GM15510 (cell line): ENCODE results near the gene CFAP65.

Source experiments
- POLR2A ChIP-seq: IDR thresholded peaks from 3 replicates; pipeline ENCODE4 v1.6.1; 2011; ENCODE audit warnings: borderline replicate concordance; ENCODE audit not compliant: insufficient read length; ENCODE audit errors: extremely low read depth

The CFAP65 gene

GRCh38 chr2:218995561-218995960 is 45.8 kb downstream of the CFAP65 start:
- TF ChIP-seq POLR2A: no peak

DNA sequence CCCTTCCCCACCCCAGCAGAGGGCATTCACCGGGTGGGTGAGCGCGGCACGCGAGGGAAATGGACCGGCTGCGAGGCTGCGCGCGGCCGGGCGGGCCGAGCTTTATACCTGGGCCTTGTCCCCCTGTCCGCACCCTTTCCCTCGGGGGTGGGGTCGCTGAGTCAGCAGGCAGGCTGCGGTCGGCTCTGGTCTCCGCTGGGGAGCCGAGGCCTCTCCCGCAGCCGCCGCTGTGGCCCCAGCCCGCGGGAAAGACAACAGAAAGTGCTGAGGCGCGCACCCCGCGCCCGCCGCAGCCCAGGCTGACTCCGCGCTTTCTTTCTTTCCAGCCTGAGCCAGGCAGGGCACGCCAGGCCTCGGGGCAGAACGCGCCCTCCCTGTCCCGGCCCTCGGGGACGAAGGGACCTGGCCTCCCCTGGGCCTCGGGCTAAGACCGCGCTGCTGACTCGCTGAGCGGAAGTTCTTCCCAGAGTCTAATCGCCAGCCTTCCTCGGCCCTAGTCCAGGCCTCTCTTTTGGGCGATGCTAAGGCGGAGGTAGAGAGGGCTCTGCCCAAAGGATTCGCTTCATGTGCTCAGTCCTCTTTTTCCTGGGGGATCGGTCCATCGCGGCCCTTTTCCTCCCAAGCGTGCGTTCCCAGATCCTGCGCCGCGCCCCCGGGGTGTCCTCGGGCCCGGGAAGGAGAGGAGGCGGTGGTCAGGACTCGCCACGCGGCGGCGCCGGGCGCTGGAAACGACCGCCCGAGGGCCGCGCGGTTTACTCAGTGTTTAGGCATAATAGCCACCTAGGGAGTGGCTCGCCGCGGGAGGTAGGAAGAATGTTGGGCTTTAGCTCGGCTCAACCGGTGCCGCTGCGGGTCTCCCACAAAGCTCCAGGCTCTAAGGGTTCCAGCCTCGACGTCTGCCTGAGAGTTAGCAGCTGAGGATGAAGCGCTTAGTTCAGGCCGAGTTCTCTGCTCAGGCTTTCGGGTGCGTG is 47.7 kb downstream of the CFAP65 start, which contains the start of gene CRYBA2:
Gene CRYBA2, minus strand, starts transcription at position 78 of the 971 bp plus-strand sequence. CDS start 246 bp downstream, outside the sequence.
- TF ChIP-seq POLR2A: no peak

DNA sequence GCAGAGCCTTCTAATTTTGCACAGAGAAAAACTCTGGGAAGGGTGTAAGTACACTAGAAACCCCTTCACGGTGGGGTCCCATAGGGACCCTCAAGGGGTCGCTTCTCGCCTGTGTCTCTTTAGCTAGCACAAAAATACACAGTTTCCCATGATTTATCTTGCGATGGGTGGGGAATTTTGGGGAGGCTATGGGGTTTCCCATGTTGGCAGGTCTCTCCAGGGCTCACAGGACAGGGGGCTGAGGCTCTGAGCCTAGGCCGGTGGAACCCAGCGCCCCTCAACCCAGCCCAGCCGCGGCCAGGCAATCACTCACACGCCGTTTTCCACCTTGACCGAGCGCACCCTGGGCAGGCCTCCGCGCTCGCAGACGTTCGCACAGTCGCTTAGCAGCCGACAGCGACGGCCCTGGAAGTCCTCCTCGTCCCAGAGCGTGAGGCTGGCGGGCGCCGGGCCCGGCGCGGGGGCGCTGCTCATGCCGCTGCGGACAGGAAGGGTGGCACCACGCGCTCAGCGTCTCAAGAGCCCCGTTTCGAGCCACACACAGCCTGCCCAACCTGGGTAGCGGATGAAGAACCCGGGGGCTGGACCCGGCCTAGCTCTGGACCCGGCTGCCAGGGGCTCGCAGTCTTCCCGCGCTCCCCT is 48.5 kb downstream of the CFAP65 start:
- TF ChIP-seq POLR2A: no peak

- TF ChIP-seq POLR2A: no peak
Observed at GRCh38 chr2:218992196-218992595, 49.1 kb downstream of the CFAP65 start.

DNA sequence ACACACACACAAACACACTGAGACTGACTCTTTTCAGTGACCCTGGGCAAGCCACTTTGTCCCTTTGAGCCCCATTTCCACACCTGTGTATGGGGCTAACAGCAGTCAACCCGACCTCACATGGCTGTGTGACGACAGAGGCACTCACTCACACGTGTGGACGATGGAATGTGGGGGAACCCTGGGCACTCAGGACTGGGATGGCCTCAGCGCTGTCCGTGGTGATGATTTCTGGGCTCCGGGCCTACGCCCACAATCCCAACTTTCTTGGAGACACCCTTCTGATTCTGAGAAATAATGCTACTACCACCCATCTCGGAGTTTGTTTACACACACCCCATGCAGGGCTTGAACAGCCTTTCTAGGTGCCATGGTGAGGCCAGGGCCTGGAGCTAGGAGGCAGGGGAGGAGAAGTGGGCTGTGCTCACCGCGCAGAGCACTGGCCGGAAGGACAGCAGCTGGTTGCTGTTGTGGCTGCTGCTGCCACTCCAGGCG is 49.6 kb downstream of the CFAP65 start:
- TF ChIP-seq POLR2A: no peak

GRCh38 chr2:218990612-218991011 is 50.7 kb downstream of the CFAP65 start:
- no peak for TF ChIP-seq POLR2A

GRCh38 chr2:218990052-218990451 is 51.3 kb downstream of the CFAP65 start:
- no peak for TF ChIP-seq POLR2A

DNA sequence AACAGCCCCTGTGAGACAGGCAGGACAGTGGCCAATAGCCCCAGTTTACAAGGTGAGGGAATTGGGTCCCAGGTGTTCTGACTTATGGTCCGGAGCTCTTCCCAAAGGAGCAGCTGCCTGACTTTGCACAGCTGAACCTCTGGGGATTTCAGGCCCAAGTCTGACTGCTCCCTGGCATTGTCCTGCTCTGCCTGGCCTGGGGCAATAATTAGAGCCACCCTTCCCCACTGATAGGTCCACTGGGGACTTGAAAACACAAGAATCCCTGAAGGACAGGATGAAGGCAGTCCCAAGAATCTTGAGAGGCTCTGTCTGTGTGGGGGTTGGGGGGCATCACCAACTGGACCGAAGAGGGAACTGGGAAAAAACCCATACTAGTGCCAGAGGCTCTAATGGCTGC is 52.7 kb downstream of the CFAP65 start:
- no peak for TF ChIP-seq POLR2A

GRCh38 chr2:218988164-218988563 is 53.2 kb downstream of the CFAP65 start:
- no peak for TF ChIP-seq POLR2A

- no peak for TF ChIP-seq POLR2A
Observed at GRCh38 chr2:218986148-218986761, 55.1 kb downstream of the CFAP65 start.

DNA sequence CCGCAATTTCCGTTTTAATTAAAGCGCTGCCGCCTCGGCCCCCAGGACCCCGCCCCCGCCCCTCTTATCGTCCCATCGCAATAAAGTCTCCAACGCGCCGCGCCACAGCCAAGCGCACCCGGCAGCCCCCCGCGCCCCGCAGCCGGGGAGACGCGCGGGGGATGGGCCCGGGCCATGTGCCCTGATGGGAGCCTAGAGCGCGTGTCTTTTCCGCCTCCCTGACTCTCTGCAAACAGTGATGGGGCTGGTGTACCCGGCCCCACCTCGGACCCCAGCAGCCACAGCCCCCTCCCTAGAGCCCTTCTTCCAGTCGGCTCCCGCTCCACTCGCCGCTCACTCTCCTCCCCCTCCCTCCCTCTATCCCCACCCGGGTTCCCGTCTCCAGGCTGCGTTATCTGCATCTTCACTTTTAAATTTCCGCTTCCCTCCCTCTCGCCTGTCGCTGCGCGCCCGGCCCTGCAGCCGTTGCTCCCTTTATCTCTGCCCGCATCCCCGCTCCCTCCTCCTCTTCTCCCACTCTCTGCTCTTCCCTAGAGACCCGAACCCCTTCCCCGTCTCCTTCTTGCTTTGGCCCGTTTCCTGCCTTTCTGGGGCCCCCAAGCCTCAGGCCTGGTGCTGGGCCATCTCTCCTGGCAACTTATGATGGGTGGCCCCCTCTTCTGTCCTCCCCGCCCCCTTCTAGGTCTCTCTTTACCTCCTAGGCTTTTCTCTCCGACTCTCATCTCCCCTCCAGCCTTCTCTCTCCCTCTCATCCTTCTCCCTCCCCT is 55.8 kb downstream of the CFAP65 start:
- no peak for TF ChIP-seq POLR2A

DNA sequence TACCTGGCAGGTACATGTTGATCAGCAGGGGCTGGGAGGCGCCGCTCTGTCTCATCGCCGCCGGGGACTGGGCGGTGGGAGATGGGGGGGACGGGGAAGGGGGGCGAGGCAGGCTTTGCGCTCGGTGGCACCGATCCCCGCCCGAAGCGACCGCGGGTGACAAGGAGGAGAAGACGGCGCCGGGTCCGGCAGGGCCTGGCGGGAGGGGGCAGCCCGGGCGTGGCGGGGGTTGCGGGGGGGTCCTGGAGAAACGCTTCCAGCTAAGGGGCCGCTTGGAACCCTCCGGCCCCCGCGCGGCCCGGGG is 56.3 kb downstream of the CFAP65 start, which contains the start of gene FEV:
Gene FEV, minus strand, starts transcription at position 164 of the 304 bp plus-strand sequence. Its CDS starts 109 bp downstream, at position 55.
- no peak for TF ChIP-seq POLR2A

GRCh38 chr2:218984239-218985020 is 56.9 kb downstream of the CFAP65 start:
- no peak for TF ChIP-seq POLR2A

DNA sequence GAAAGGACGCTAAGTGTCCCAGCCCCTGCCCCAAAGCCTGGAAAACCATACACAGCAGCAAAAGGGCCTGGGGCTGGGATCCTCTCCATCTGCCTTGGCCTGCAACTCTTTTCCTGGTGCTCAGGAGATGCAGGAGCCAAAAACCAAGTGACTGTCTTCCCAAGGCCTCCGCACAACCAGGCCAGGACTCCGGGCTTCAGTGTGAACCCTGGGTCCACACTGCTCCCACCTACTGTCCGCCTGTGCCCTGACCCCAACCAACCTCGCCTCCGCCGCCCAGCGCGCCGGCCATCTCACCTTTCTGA is 57.4 kb downstream of the CFAP65 start:
- no peak for TF ChIP-seq POLR2A
